Measurements from ENCODE around the gene MALT1.

MALT1 gene

GRCh38 chr18:58653814-58654509, 17.3 kb upstream of the MALT1 start:
- DNase-seq (ENCODE audit: low spot score) = no peak

- no peak for DNase-seq (ENCODE audit: low spot score)
Observed at GRCh38 chr18:58654896-58655614, 16.2 kb upstream of the MALT1 start.

GRCh38 chr18:58657081-58657480, 14.2 kb upstream of the MALT1 start:
- DNase-seq (ENCODE audit: low spot score) = no peak

- no peak for DNase-seq (ENCODE audit: low spot score)
Observed at GRCh38 chr18:58657494-58657893, 13.8 kb upstream of the MALT1 start.

GRCh38 chr18:58659691-58660090, 11.6 kb upstream of the MALT1 start:
- no peak for DNase-seq (ENCODE audit: low spot score)

GRCh38 chr18:58660915-58661314, 10.3 kb upstream of the MALT1 start:
- no peak for DNase-seq (ENCODE audit: low spot score)

- no peak for DNase-seq (ENCODE audit: low spot score)
Observed at GRCh38 chr18:58661423-58661822, 9.8 kb upstream of the MALT1 start.

GRCh38 chr18:58662118-58662517, 9.1 kb upstream of the MALT1 start:
- DNase-seq (ENCODE audit: low spot score) = no peak

- DNase-seq (ENCODE audit: low spot score) = no peak
Observed at GRCh38 chr18:58666176-58666575, 5.1 kb upstream of the MALT1 start.

GRCh38 chr18:58668211-58668610, 3.1 kb upstream of the MALT1 start:
- DNase-seq (ENCODE audit: low spot score) = no peak

GRCh38 chr18:58668897-58669296, 2.4 kb upstream of the MALT1 start:
- no peak for DNase-seq (ENCODE audit: low spot score)

GRCh38 chr18:58669731-58670378, 1.4 kb upstream of the MALT1 start:
- no peak for DNase-seq (ENCODE audit: low spot score)

- no peak for DNase-seq (ENCODE audit: low spot score)
Observed at GRCh38 chr18:58670404-58671110, 708 bp upstream of the MALT1 start.

GRCh38 chr18:58671632-58672564, 633 bp downstream of the MALT1 start:
- no peak for DNase-seq (ENCODE audit: low spot score)

GRCh38 chr18:58674159-58674558, 2.9 kb downstream of the MALT1 start:
- no peak for DNase-seq (ENCODE audit: low spot score)

GRCh38 chr18:58674863-58675472, 3.7 kb downstream of the MALT1 start:
- no peak for DNase-seq (ENCODE audit: low spot score)

- no peak for DNase-seq (ENCODE audit: low spot score)
Observed at GRCh38 chr18:58676270-58676669, 5.0 kb downstream of the MALT1 start.

GRCh38 chr18:58682429-58683069, 11.3 kb downstream of the MALT1 start:
- peak; percentile 87 for DNase-seq (ENCODE audit: low spot score)

- DNase-seq (ENCODE audit: low spot score) = no peak
Observed at GRCh38 chr18:58687871-58688308, 16.6 kb downstream of the MALT1 start.

GRCh38 chr18:58690259-58690658, 19.0 kb downstream of the MALT1 start:
- DNase-seq (ENCODE audit: low spot score) = no peak
